HEK293 (cell line): ENCODE data around the gene EBF3.

Experiments
- CTCF ChIA-PET: fragments of 350-600 bp; formaldehyde crosslinking; extraction: SDS; loops from one replicate; lab custom pipeline; 2021; ENCODE audit warnings: antibody characterized with exemption; lab: Yijun Ruan, JAX
- POLR2A ChIA-PET: fragments of 300-600 bp; formaldehyde crosslinking; extraction: SDS; loops from one replicate; lab custom pipeline; 2020; ENCODE audit warnings: antibody characterized with exemption, inconsistent platforms; lab: Yijun Ruan, JAX
- H3K27ac ChIP-seq: fragments of 200-500 bp; sonication (Bioruptor generic); 2 replicates; pipeline ENCODE4 v1.5.1; 2014; ENCODE audit warnings: low read depth, low read length, control low read depth, inconsistent platforms; ENCODE audit errors: extremely low read depth
- H3K36me3 ChIP-seq, 2 experiments: fragments of 200-500 bp in 1 of 2; sonication (Bioruptor generic) in 1 of 2; 1 replicate in 1 of 2; 2 replicates in 1 of 2; pipeline ENCODE4 v1.5.1; 2014 to 2017; ENCODE audit warnings: inconsistent platforms in 2 of 2, low read length in 2 of 2; ENCODE audit not compliant: control insufficient read depth in 2 of 2, insufficient read depth in 1 of 2
- H3K4me1 ChIP-seq: fragments of 200-500 bp; sonication (Bioruptor generic); 2 replicates; pipeline ENCODE4 v1.5.1; 2014; ENCODE audit warnings: mild to moderate bottlenecking, low read length, inconsistent platforms; ENCODE audit not compliant: control insufficient read depth, insufficient read depth
- H3K4me3 ChIP-seq: 2 replicates; pipeline ENCODE4 v1.5.1; 2011; ENCODE audit warnings: low read depth, mild to moderate bottlenecking, control low read depth, low read length, moderate library complexity
- H3K9me3 ChIP-seq: fragments of 200-500 bp; sonication (Bioruptor generic); 2 replicates; pipeline ENCODE4 v1.5.1; 2014; ENCODE audit warnings: low read depth, low read length, inconsistent platforms; ENCODE audit not compliant: control insufficient read depth, insufficient read depth
- FEZF1 ChIP-seq: fragments of 450-650 bp; formaldehyde crosslinking; IDR thresholded peaks from 2 replicates; pipeline ENCODE4 v1.5.1; 2016; ENCODE audit warnings: missing biosample characterization, missing genetic modification characterization
- HOXA7 ChIP-seq: sonication (generic); formaldehyde crosslinking; IDR thresholded peaks from 2 replicates; pipeline ENCODE4 v1.8.1; 2022; ENCODE audit warnings: missing genetic modification reagents, borderline replicate concordance
- KLF16 ChIP-seq: fragments of 450-650 bp; formaldehyde crosslinking; IDR thresholded peaks from 2 replicates; pipeline ENCODE4 v1.5.1; 2017; ENCODE audit warnings: missing biosample characterization, missing genetic modification characterization
- KLF7 ChIP-seq: fragments of 450-650 bp; formaldehyde crosslinking; IDR thresholded peaks from 2 replicates; pipeline ENCODE4 v1.5.1; 2016; ENCODE audit warnings: missing biosample characterization, missing genetic modification characterization, borderline replicate concordance
- RBAK ChIP-seq: fragments of 450-650 bp; formaldehyde crosslinking; IDR thresholded peaks from 2 replicates; pipeline ENCODE4 v1.5.1; 2016; ENCODE audit warnings: missing biosample characterization, missing genetic modification characterization
- TRIM28 ChIP-seq: IDR thresholded peaks from 2 replicates; pipeline ENCODE4 v1.6.1; 2011; ENCODE audit warnings: low read length, control low read depth, borderline replicate concordance
- ZNF146 ChIP-seq: fragments of 450-650 bp; formaldehyde crosslinking; IDR thresholded peaks from 2 replicates; pipeline ENCODE4 v1.5.1; 2016; ENCODE audit warnings: missing biosample characterization, missing genetic modification characterization
- ZNF175 ChIP-seq: fragments of 450-650 bp; formaldehyde crosslinking; IDR thresholded peaks from 2 replicates; pipeline ENCODE4 v1.5.1; 2016; ENCODE audit warnings: missing biosample characterization, missing genetic modification characterization
- ZNF324 ChIP-seq: fragments of 450-650 bp; formaldehyde crosslinking; IDR thresholded peaks from 2 replicates; pipeline ENCODE4 v1.5.1; 2016; ENCODE audit warnings: missing biosample characterization, missing genetic modification characterization
- ZNF350 ChIP-seq: fragments of 450-650 bp; formaldehyde crosslinking; IDR thresholded peaks from 2 replicates; pipeline ENCODE4 v1.5.0; 2017; ENCODE audit warnings: missing biosample characterization, mild to moderate bottlenecking, missing genetic modification characterization
- ZNF391 ChIP-seq: fragments of 450-650 bp; formaldehyde crosslinking; IDR thresholded peaks from 2 replicates; pipeline ENCODE4 v1.5.1; 2016; ENCODE audit warnings: low read depth, missing biosample characterization, missing genetic modification characterization, borderline replicate concordance
- ZNF394 ChIP-seq: fragments of 450-650 bp; formaldehyde crosslinking; IDR thresholded peaks from 2 replicates; pipeline ENCODE4 v1.5.1; 2016; ENCODE audit warnings: missing biosample characterization, missing genetic modification characterization, mild to moderate bottlenecking, moderate library complexity, borderline replicate concordance
- ZNF416 ChIP-seq: fragments of 450-650 bp; formaldehyde crosslinking; IDR thresholded peaks from 2 replicates; pipeline ENCODE4 v1.5.1; 2016; ENCODE audit warnings: missing biosample characterization, missing genetic modification characterization
- ZNF48 ChIP-seq: fragments of 450-650 bp; formaldehyde crosslinking; IDR thresholded peaks from 2 replicates; pipeline ENCODE4 v1.5.1; 2016; ENCODE audit warnings: missing biosample characterization, missing genetic modification characterization
- ZNF558 ChIP-seq: fragments of 450-650 bp; formaldehyde crosslinking; IDR thresholded peaks from 2 replicates; pipeline ENCODE4 v1.5.1; 2016; ENCODE audit warnings: missing biosample characterization, missing genetic modification characterization
- ZNF561 ChIP-seq: fragments of 450-650 bp; IDR thresholded peaks from 2 replicates; pipeline ENCODE4 v1.5.1; 2018; ENCODE audit warnings: missing biosample characterization, missing genetic modification characterization, borderline replicate concordance
- ZNF610 ChIP-seq: fragments of 450-650 bp; formaldehyde crosslinking; IDR thresholded peaks from 2 replicates; pipeline ENCODE4 v1.5.1; 2016; ENCODE audit warnings: missing biosample characterization, missing genetic modification characterization, borderline replicate concordance
- ZNF621 ChIP-seq: fragments of 450-650 bp; formaldehyde crosslinking; IDR thresholded peaks from 2 replicates; pipeline ENCODE4 v1.5.1; 2017; ENCODE audit warnings: missing biosample characterization, missing genetic modification characterization
- ZNF747 ChIP-seq: fragments of 450-650 bp; formaldehyde crosslinking; IDR thresholded peaks from 2 replicates; pipeline ENCODE4 v1.5.1; 2016; ENCODE audit warnings: missing biosample characterization, missing genetic modification characterization
- ZNF830 ChIP-seq: fragments of 450-650 bp; IDR thresholded peaks from 2 replicates; pipeline ENCODE4 v1.5.0; 2018; ENCODE audit warnings: missing biosample characterization, missing genetic modification characterization, low read depth, mild to moderate bottlenecking, moderate library complexity
- TF ChIP-seq, protein P1 (sequence below): fragments of 450-650 bp; formaldehyde crosslinking; IDR thresholded peaks from 2 replicates; pipeline ENCODE4; 2016; ENCODE audit warnings: missing biosample characterization, missing genetic modification characterization
- TF ChIP-seq, protein P2 (sequence below): fragments of 450-650 bp; formaldehyde crosslinking; IDR thresholded peaks from 2 replicates; pipeline ENCODE4 v1.5.1; 2016; ENCODE audit warnings: missing biosample characterization, missing genetic modification characterization
- TF ChIP-seq, protein P3 (sequence below): fragments of 450-650 bp; formaldehyde crosslinking; IDR thresholded peaks from 2 replicates; pipeline ENCODE4 v1.5.1; 2017; ENCODE audit warnings: missing biosample characterization, mild to moderate bottlenecking, missing genetic modification characterization, moderate library complexity
- TF ChIP-seq, protein P4 (sequence below): sonication (generic); formaldehyde crosslinking; IDR thresholded peaks from 2 replicates; pipeline ENCODE4 v1.8.1; 2022; ENCODE audit warnings: mild to moderate bottlenecking, moderate library complexity, missing genetic modification reagents
- TF ChIP-seq, protein P5 (sequence below): IDR thresholded peaks from 2 replicates; pipeline ENCODE4 v1.6.1; 2011; ENCODE audit warnings: mild to moderate bottlenecking, low read depth, low read length, borderline replicate concordance
- TF ChIP-seq, protein P6 (sequence below): fragments of 450-650 bp; formaldehyde crosslinking; IDR thresholded peaks from 2 replicates; pipeline ENCODE4 v1.5.1; 2016; ENCODE audit warnings: missing biosample characterization, missing genetic modification characterization

The EBF3 gene

DNA sequence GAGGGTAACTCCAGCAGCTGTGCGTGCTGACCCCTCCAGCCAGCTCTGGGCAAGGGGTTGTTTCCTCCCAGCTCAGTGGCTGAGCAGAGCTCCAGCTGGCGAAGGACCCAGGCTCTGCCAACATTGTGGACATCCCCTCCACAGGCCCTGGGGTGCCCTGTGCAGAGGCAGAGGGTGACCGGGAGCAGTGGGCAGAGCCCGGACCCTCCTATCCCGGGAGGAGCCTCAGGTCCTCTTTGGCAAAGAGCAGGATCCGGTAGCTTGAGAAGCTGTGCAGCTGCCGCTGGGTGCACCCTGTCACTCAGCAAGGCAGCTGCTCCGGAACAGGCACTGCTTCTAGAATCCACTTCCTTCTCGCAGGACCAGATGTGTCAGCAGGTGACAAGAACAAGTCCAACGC lies 175.9 kb downstream of the EBF3 start:
- POLR2A ChIA-PET, result no interaction called here
- Histone ChIP-seq H3K9me3 (no peaks in the 10 kb centered on the region), H3K4me3 (no peak overlapping the region), H3K27ac (no peak overlapping the region), H3K4me1 (peaks cover 4% of the 10 kb centered on the region), H3K36me3 (no peaks in the 10 kb centered on the region)
- CTCF ChIA-PET, result no interaction called here
- TF ChIP-seq, protein P1, sequence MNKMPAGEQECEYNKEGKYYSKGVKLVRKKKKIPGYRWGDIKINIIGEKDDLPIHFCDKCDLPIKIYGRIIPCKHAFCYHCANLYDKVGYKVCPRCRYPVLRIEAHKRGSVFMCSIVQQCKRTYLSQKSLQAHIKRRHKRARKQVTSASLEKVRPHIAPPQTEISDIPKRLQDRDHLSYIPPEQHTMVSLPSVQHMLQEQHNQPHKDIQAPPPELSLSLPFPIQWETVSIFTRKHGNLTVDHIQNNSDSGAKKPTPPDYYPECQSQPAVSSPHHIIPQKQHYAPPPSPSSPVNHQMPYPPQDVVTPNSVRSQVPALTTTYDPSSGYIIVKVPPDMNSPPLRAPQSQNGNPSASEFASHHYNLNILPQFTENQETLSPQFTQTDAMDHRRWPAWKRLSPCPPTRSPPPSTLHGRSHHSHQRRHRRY (tag by site-specific recombination), result no peak
- no peak for TF ChIP-seq ZNF391 (tag by site-specific recombination)
- no peak for TF ChIP-seq ZNF830 (tag by site-specific recombination)
- no peak for TF ChIP-seq ZNF350 (tag by site-specific recombination)
- TF ChIP-seq ZNF324 (tag by site-specific recombination), result no peak
- TF ChIP-seq, protein P2, sequence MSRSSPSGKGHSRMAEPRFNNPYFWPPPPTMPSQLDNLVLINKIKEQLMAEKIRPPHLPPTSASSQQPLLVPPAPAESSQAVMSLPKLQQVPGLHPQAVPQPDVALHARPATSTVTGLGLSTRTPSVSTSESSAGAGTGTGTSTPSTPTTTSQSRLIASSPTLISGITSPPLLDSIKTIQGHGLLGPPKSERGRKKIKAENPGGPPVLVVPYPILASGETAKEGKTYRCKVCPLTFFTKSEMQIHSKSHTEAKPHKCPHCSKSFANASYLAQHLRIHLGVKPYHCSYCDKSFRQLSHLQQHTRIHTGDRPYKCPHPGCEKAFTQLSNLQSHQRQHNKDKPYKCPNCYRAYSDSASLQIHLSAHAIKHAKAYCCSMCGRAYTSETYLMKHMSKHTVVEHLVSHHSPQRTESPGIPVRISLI (tag by site-specific recombination), result no peak
- TF ChIP-seq, protein P3, sequence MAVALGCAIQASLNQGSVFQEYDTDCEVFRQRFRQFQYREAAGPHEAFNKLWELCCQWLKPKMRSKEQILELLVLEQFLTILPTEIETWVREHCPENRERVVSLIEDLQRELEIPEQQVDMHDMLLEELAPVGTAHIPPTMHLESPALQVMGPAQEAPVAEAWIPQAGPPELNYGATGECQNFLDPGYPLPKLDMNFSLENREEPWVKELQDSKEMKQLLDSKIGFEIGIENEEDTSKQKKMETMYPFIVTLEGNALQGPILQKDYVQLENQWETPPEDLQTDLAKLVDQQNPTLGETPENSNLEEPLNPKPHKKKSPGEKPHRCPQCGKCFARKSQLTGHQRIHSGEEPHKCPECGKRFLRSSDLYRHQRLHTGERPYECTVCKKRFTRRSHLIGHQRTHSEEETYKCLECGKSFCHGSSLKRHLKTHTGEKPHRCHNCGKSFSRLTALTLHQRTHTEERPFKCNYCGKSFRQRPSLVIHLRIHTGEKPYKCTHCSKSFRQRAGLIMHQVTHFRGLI, result no peak
- TF ChIP-seq ZNF48 (tag by site-specific recombination), result no peak
- no peak for TF ChIP-seq ZNF747 (tag by site-specific recombination)
- no peak for TF ChIP-seq FEZF1 (tag by site-specific recombination)
- no peak for TF ChIP-seq KLF7
- TF ChIP-seq ZNF558, result no peak

DNA sequence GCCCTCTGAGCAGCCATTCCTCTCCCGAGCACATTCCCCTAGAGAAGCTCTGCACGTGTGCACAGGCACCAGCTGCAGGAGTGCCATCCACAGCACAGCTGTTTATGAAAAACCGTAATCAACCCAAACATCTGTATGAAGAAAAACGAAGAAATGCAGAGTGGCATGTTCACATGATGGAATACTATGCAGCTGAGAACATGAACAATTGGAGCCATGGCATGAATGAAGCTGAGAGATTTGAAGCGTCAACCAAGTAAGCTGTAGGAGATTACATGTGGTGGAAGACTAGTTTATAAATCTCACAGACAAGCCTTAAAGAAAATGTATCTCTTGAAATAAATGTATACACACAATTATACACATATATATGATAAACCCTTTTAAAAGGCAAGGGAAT lies 176.5 kb downstream of the EBF3 start:
- POLR2A ChIA-PET, result no interaction called here
- no peaks in the 10 kb centered on the region for H3K36me3 ChIP-seq
- H3K9me3 ChIP-seq, result no peaks in the 10 kb centered on the region
- H3K4me3 ChIP-seq, result no peak overlapping the region
- no peak overlapping the region for H3K27ac ChIP-seq
- TF ChIP-seq HOXA7 (CRISPR knock-in tag) (no peak), ZNF394 (tag by site-specific recombination) (no peak), ZNF561 (tag by site-specific recombination) (no peak), ZNF621 (no peak), ZNF146 (tag by site-specific recombination) (peak; percentile 94)
- TF ChIP-seq, all 188 proteins: peak for 1
- CTCF ChIA-PET, result no interaction called here
- peaks cover 4% of the 10 kb centered on the region for H3K4me1 ChIP-seq

DNA sequence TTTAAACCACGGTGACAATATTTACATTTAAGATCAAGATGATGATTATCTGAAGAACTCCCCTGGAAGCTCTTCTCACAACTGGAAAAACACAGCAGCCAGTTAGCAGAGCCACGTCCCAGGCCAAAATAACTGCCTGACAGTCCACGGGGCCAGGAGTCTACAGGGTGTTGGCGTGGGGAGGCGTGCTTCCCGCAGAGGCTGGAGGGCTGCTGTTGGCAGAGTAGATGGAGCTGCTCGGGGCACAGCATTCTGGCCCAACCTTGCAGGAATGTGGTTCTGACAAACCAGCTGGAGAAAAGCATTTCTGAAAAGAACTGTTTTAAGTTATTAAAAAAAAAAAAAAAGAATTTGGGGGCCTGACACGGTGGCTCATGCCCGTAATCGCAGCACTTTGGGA lies 177.9 kb downstream of the EBF3 start:
- Histone ChIP-seq H3K27ac (no peak overlapping the region), H3K36me3 (no peaks in the 10 kb centered on the region), H3K9me3 (no peaks in the 10 kb centered on the region), H3K4me1 (peaks cover 4% of the 10 kb centered on the region), H3K4me3 (no peak overlapping the region)
- CTCF ChIA-PET, result interaction anchor here (0.7 kb wide), 1 partner anchor 472 kb away, joined by 3 read pairs; no protein-coding TSS in a partner anchor
- POLR2A ChIA-PET, result interaction anchor here (0.6 kb wide), 1 partner anchor 1574 kb away, joined by 4 read pairs; no protein-coding TSS in a partner anchor
- TF ChIP-seq KLF16 (tag by site-specific recombination), result no peak
- no peak for TF ChIP-seq ZNF610 (tag by site-specific recombination)
- TF ChIP-seq, protein P4, sequence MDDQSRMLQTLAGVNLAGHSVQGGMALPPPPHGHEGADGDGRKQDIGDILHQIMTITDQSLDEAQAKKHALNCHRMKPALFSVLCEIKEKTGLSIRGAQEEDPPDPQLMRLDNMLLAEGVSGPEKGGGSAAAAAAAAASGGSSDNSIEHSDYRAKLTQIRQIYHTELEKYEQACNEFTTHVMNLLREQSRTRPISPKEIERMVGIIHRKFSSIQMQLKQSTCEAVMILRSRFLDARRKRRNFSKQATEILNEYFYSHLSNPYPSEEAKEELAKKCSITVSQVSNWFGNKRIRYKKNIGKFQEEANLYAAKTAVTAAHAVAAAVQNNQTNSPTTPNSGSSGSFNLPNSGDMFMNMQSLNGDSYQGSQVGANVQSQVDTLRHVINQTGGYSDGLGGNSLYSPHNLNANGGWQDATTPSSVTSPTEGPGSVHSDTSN (CRISPR knock-in tag), result no peak
- no peak for TF ChIP-seq ZNF416
- no peak for TF ChIP-seq RBAK
- no peak for TF ChIP-seq TRIM28
- TF ChIP-seq, protein P5, sequence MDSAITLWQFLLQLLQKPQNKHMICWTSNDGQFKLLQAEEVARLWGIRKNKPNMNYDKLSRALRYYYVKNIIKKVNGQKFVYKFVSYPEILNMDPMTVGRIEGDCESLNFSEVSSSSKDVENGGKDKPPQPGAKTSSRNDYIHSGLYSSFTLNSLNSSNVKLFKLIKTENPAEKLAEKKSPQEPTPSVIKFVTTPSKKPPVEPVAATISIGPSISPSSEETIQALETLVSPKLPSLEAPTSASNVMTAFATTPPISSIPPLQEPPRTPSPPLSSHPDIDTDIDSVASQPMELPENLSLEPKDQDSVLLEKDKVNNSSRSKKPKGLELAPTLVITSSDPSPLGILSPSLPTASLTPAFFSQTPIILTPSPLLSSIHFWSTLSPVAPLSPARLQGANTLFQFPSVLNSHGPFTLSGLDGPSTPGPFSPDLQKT, result no peak
- no peak for TF ChIP-seq ZNF175 (tag by site-specific recombination)
- TF ChIP-seq, protein P6, sequence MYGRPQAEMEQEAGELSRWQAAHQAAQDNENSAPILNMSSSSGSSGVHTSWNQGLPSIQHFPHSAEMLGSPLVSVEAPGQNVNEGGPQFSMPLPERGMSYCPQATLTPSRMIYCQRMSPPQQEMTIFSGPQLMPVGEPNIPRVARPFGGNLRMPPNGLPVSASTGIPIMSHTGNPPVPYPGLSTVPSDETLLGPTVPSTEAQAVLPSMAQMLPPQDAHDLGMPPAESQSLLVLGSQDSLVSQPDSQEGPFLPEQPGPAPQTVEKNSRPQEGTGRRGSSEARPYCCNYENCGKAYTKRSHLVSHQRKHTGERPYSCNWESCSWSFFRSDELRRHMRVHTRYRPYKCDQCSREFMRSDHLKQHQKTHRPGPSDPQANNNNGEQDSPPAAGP, result no peak
